ENCODE results near the gene CHID1. TPM values are rescaled to one million over a fixed set of nuclear protein-coding genes. Genes with fewer than 3 reads are reported as not detected.

The CHID1 gene
- total RNA-seq, 4 donors from 2014 or later: 47.9 to 83.4 (median 65.8) TPM

DNA sequence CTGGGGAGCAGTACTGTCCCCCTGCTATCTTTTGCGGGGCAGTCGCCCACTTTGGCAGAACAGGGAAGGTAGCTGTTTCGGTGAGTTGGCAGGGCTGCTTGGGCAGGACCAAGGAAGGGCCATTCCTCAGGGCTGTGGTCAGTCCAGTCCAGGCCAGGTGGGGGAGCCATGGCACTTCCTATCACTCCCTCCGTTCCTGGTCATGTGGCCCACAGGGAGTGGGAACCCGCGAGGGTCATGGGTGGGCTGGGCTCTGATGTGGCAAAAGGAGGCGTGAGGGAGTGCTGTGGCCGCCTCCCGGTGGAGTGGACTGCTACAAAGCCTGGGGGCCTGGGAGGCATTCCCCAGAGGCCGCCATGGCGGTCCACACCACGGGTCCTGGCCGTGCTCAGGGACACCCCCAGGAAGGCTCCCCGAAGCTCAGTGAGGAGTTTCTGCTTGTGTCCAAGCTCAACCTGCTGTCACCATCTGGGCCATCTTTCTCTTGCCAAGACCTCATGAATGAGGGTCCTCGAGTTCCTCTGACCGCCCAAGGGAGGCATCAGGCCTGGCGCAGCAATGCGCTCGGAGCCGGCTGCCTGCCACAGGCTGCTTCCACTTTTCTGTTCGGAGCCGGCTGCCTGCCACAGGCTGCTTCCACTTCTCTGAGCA lies 11.9 kb downstream of the CHID1 start:
- WGBS, 2 donors: 73 to 84% methylated on average over 18 to 20 of the region's 22 CpGs
- no peak overlapping the region for H3K27ac ChIP-seq
- H3K4me1 ChIP-seq: peaks cover 0 to 3% (median 0%) of the 10 kb centered on the region in 4 donors
- peak in 1 of 2 donors; percentile 23 for DNase-seq (ENCODE audit: low spot score in 2 of 2)
- H3K36me3 ChIP-seq: peaks cover 0 to 81% (median 33%) of the 10 kb centered on the region in 3 donors
- TF ChIP-seq CTCF (IDR thresholded peaks at IDR 0.05): peak in 2 of 5 experiments; percentile 9 to 49
- no peak for TF ChIP-seq EP300 (IDR thresholded peaks at IDR 0.05)
- H3K27me3 ChIP-seq: no peaks in the 10 kb centered on the region
- H3K9me3 ChIP-seq: no peaks in the 10 kb centered on the region
- no peak overlapping the region for H3K4me3 ChIP-seq

GRCh38 chr11:898143-898511 lies 12.5 kb downstream of the CHID1 start:
- peaks cover 0 to 81% (median 31%) of the 10 kb centered on the region in 3 donors for H3K36me3 ChIP-seq
- 32 to 71% methylated on average over 3 to 7 of the region's 10 CpGs for WGBS, 2 donors

GRCh38 chr11:897253-898142 lies 13.1 kb downstream of the CHID1 start:
- Histone ChIP-seq H3K27me3 (no peaks in the 10 kb centered on the region), H3K4me1 (peaks cover 0 to 3% (median 0%) of the 10 kb centered on the region in 4 donors), H3K36me3 (peaks cover 0 to 81% (median 25%) of the 10 kb centered on the region in 3 donors), H3K27ac (no peak overlapping the region), H3K9me3 (no peaks in the 10 kb centered on the region), H3K4me3 (no peak overlapping the region)
- DNase-seq (ENCODE audit: low spot score in 2 of 2): no peak
- no peak for TF ChIP-seq EP300 (IDR thresholded peaks at IDR 0.05)
- TF ChIP-seq CTCF (IDR thresholded peaks at IDR 0.05): no peak
- no peak for TF ChIP-seq POLR2A (IDR thresholded peaks at IDR 0.05)
- WGBS, 2 donors: 75 to 87% methylated on average over 9 to 14 of the region's 17 CpGs

More at GRCh38 chr11:898143-898511, 12.5 kb downstream of the CHID1 start:
- no peak overlapping the region for H3K4me3 ChIP-seq
- no peaks in the 10 kb centered on the region for H3K9me3 ChIP-seq
- no peak for DNase-seq (ENCODE audit: low spot score in 2 of 2)
- no peak overlapping the region for H3K27ac ChIP-seq
- no peak for TF ChIP-seq CTCF (IDR thresholded peaks at IDR 0.05)
- no peak for TF ChIP-seq EP300 (IDR thresholded peaks at IDR 0.05)
- TF ChIP-seq POLR2A (IDR thresholded peaks at IDR 0.05): no peak
- H3K4me1 ChIP-seq: peaks cover 0 to 3% (median 0%) of the 10 kb centered on the region in 4 donors
- no peaks in the 10 kb centered on the region for H3K27me3 ChIP-seq

DNA sequence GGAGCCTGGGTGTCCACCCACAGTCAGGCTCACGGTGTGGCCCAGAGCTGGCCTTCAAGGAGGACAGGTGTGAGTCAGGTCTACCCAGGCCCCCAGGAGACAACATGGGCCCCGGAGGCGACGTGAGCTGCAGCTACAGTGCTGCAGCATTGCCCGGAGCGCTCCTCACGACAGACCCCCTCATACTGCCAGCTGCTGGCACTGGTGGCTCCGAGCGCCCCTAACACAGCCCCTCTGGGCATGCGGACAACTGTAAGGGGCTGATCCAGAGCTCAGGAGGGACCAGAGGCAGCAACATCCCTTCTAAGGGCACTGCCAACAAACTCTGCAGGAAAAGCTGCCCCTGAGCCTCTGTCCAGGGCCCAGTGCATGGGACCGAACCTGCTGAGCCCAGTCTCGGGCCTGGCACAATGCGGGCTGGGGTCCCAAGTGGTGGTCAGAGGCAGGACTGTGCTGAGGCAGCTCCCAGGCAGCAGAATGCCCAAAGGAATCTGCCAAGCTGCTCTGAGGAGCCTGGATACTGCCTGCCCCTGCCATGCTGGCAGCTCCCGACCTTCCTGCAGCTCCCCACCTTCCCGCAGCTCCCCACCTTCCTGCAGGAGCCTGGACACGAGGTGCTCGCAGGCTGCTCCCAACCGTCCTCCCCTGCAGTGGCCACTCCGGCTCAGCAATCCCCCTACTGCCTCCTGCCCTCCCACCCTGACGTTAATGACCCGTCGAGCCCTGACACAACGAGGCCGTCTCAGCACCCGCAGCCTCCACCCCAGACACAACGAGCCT lies 15.1 kb downstream of the CHID1 start:
- no peaks in the 10 kb centered on the region for H3K27me3 ChIP-seq
- DNase-seq (ENCODE audit: low spot score in 2 of 2): no peak
- peaks cover 0 to 3% (median 0%) of the 10 kb centered on the region in 4 donors for H3K4me1 ChIP-seq
- H3K36me3 ChIP-seq: peaks cover 0 to 74% (median 13%) of the 10 kb centered on the region in 3 donors
- TF ChIP-seq CTCF (IDR thresholded peaks at IDR 0.05) (no peak), POLR2A (IDR thresholded peaks at IDR 0.05) (no peak), EP300 (IDR thresholded peaks at IDR 0.05) (no peak)
- no peaks in the 10 kb centered on the region for H3K9me3 ChIP-seq
- no peak overlapping the region for H3K27ac ChIP-seq
- H3K4me3 ChIP-seq: no peak overlapping the region
- 71 to 77% methylated on average over 14 to 15 of the region's 26 CpGs for WGBS, 2 donors

Data from tibial nerve (tissue), 4 donors.